Measurements from ENCODE around the gene HCRTR1. TPM values are rescaled to one million over a fixed set of nuclear protein-coding genes. Genes with fewer than 3 reads are reported as not detected.

HCRTR1 gene
- total RNA-seq, 4 donors from 2014 or later, result 0.21 to 2.5 TPM; not detected in 2

DNA sequence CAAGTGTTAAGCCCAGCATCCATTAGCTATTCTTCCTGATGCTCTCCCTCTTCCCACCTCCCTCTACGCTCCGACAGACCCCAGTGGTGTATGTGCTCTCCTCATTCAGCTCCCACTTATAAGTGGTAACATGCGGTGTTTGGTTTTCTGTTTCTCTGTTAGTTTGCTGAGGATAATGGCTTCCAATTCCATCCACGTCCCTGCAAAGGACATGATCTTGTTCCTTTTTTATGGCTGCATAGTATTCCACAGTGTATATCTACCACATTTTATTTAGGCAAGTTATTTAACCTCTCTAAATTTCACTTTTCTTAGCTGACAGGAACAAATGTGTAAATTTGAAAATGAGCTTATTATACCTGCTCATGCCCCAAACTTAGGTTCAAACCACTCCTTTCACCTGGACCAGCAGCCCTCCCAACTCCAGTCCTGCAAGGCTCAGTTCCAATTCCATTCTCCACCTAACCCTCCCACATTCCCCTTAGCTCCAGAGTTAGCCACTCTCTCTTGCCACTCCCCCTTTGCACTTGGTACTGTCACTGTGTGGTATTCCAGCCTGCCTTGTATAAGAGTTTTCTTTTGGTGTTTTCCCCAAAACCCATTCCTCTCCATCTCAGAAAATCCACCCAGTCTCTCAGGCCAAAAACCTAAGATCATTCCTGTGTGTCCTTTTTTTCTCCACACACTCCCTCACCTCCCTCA is 28.9 kb downstream of the HCRTR1 start:
- TF ChIP-seq, protein P1, sequence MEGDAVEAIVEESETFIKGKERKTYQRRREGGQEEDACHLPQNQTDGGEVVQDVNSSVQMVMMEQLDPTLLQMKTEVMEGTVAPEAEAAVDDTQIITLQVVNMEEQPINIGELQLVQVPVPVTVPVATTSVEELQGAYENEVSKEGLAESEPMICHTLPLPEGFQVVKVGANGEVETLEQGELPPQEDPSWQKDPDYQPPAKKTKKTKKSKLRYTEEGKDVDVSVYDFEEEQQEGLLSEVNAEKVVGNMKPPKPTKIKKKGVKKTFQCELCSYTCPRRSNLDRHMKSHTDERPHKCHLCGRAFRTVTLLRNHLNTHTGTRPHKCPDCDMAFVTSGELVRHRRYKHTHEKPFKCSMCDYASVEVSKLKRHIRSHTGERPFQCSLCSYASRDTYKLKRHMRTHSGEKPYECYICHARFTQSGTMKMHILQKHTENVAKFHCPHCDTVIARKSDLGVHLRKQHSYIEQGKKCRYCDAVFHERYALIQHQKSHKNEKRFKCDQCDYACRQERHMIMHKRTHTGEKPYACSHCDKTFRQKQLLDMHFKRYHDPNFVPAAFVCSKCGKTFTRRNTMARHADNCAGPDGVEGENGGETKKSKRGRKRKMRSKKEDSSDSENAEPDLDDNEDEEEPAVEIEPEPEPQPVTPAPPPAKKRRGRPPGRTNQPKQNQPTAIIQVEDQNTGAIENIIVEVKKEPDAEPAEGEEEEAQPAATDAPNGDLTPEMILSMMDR (IDR thresholded peaks at IDR 0.05), result no peak
- no peak for TF ChIP-seq POLR2A (IDR thresholded peaks at IDR 0.05)
- no peak for TF ChIP-seq EP300 (IDR thresholded peaks at IDR 0.05)
- H3K36me3 ChIP-seq, result peaks cover 0 to 8% (median 0%) of the 10 kb centered on the region in 3 donors
- H3K4me3 ChIP-seq, result no peak overlapping the region
- H3K4me1 ChIP-seq, result peaks cover 0 to 74% (median 17%) of the 10 kb centered on the region in 4 donors
- DNase-seq (ENCODE audit: low spot score in 2 of 2), result no peak
- no peaks in the 10 kb centered on the region for H3K9me3 ChIP-seq
- 95 to 97% methylated on average over 4 of the region's 4 CpGs for WGBS, 2 donors
- H3K27me3 ChIP-seq, result no peaks in the 10 kb centered on the region
- peak overlapping the region in 2 of 4 donors; percentile 51 to 64 for H3K27ac ChIP-seq

DNA sequence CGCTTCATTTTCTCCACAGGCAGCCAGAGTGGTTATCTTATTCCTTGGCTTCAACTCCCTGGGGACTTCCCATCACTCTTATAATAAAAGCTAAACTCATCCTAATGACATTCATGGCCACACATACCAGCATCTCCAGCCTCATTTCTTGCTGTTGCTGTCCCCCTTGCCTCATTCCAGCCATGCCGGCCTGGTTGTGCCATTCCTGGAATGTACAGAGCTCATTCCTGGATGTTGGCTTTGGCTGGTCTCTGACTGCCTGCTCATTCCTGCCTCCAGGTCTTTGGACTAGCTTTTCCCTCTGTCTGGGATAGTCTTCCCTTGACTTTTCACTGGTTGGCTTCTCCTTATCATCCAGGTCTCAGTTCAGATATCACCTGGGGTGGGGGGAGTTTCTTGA is 29.6 kb downstream of the HCRTR1 start:
- Histone ChIP-seq H3K27ac (peak overlapping the region in 2 of 4 donors; percentile 51 to 64), H3K4me3 (no peak overlapping the region), H3K36me3 (peaks cover 0 to 15% (median 0%) of the 10 kb centered on the region in 3 donors), H3K9me3 (no peaks in the 10 kb centered on the region), H3K4me1 (peaks cover 0 to 72% (median 17%) of the 10 kb centered on the region in 4 donors), H3K27me3 (no peaks in the 10 kb centered on the region)
- WGBS, 2 donors, result 62 to 76% methylated on average over 2 of the region's 2 CpGs
- TF ChIP-seq EP300 (IDR thresholded peaks at IDR 0.05) (no peak), POLR2A (IDR thresholded peaks at IDR 0.05) (no peak)
- TF ChIP-seq, protein P1 (IDR thresholded peaks at IDR 0.05), result no peak
- DNase-seq (ENCODE audit: low spot score in 2 of 2), result no peak

DNA sequence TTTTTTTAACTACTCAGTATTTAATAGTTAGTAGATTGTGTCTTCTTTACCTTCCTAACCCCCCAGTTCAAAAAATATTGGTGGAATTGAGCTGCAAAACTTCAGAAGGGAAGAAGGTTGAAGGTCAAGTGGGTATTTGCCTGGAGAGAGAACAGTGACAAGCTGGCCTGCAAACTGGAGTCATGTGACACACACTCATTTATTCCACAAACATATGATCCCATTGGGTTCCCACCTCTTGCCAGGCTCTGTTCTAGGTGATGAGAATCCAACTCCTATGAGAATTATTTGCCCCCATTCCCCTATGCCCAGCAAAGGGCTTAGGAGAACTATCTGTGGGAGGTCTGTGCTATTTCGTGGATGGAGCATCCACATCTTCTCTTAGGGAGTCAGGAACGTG is 30.7 kb downstream of the HCRTR1 start:
- no peak for DNase-seq (ENCODE audit: low spot score in 2 of 2)
- H3K4me3 ChIP-seq, result no peak overlapping the region
- 39 to 63% methylated on average over 2 of the region's 2 CpGs for WGBS, 2 donors
- peaks cover 0 to 61% (median 15%) of the 10 kb centered on the region in 4 donors for H3K4me1 ChIP-seq
- TF ChIP-seq, protein P1 (IDR thresholded peaks at IDR 0.05), result no peak
- TF ChIP-seq POLR2A (IDR thresholded peaks at IDR 0.05) (no peak), EP300 (IDR thresholded peaks at IDR 0.05) (peak in 1 of 2 donors; percentile 15)
- H3K9me3 ChIP-seq, result no peaks in the 10 kb centered on the region
- H3K27me3 ChIP-seq, result no peaks in the 10 kb centered on the region
- peaks cover 0 to 24% (median 0%) of the 10 kb centered on the region in 3 donors for H3K36me3 ChIP-seq
- H3K27ac ChIP-seq, result peak overlapping the region in 2 of 4 donors; percentile 51 to 64

DNA sequence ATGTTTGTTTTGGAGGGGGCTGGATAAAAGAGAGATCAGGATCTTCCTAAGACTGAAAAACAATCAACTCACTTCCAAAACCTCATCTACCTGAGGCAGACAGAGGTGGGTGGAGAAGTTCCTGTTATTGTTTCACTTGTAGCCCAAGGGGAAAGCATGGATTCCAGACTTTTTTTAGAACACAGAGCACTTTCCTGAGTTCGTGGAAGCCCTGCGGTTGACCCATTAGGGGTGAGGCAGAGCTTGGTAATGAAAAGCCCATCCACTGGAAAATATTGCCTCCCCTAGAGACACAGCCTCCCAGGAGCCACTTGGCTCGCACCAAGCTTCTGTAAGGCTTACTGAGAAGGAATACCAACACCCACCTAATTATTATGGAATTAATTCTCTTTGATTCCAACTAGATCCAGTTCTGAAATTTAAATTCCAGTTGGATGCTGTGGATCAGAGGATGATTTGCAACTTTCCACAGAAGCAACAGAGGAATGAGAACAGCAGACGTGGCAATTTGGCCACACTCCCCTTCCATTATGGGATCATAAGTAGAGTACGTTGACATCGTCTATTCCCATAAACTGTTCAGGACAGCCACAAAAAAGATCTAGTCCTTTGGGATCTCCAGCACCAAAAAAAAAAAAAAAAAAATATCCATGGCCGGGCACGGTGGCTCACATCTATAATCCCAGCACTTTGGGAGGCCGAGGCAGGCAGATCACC is 31.3 kb downstream of the HCRTR1 start:
- Histone ChIP-seq H3K4me3 (no peak overlapping the region), H3K27me3 (no peaks in the 10 kb centered on the region), H3K36me3 (peaks cover 0 to 30% (median 0%) of the 10 kb centered on the region in 3 donors), H3K27ac (peak overlapping the region in 2 of 4 donors; percentile 51 to 64), H3K9me3 (no peaks in the 10 kb centered on the region), H3K4me1 (peaks cover 0 to 55% (median 9%) of the 10 kb centered on the region in 4 donors)
- 37 to 56% methylated on average over 9 of the region's 9 CpGs for WGBS, 2 donors
- DNase-seq (ENCODE audit: low spot score in 2 of 2), result no peak
- TF ChIP-seq, protein P1 (IDR thresholded peaks at IDR 0.05), result no peak
- TF ChIP-seq EP300 (IDR thresholded peaks at IDR 0.05), result peak in 1 of 2 donors; percentile 23

Measured in tibial nerve (tissue), 4 donors.